ENCODE data around the gene ADGRG3. TPM values are rescaled to one million over a fixed set of nuclear protein-coding genes. Genes with fewer than 3 reads are reported as not detected.

Gene ADGRG3
- total RNA-seq, 2 experiments from 2014 or later: not detected

DNA sequence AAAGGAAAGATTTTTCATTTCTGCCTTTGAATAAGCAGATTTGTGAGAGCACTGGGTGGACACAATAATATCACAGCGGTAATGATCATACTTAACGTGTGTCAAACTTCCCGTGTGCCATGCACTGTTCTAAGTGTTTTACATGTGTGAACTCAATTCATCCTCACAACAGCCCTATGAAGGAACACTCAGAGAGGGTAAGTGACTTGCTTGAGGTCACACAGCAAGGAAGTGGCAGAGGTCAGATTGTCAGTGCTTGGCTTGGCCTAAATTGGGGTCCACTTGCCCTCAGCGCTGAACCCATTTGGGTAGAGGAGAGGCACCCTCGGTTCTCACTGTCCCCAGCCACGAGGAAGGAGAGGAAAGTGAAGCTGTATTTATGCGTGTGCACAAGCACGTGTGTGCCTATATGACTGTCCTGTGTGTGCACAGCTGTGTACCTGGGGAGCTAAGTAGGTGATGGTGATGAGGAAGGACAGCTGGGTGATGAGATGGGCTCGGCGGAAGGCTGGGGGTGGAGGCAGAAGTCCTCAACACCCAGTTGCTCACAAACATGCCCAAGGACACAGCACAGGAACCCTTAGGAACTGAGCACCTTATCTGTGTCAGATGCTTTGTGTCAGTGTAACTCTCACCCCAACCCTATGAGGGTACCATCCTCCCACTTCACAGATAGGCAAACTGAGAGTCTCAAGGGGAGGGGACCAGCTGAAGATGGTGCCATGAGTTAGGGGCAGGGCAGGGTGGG is 9.8 kb upstream of the ADGRG3 start:
- no peak overlapping the region for H3K4me3 Mint-ChIP-seq
- H3K36me3 Mint-ChIP-seq (ENCODE audit: low read depth): no peaks in the 10 kb centered on the region
- POLR2A ChIA-PET: no interaction called here
- H3K27me3 Mint-ChIP-seq: no peaks in the 10 kb centered on the region
- H3K4me1 Mint-ChIP-seq (ENCODE audit: low read depth): peaks cover 6% of the 10 kb centered on the region
- intact Hi-C loops (cut with micrococcal nuclease): no loop called here
- no peak for ATAC-seq
- no peak for DNase-seq
- TF ChIP-seq, protein P1, sequence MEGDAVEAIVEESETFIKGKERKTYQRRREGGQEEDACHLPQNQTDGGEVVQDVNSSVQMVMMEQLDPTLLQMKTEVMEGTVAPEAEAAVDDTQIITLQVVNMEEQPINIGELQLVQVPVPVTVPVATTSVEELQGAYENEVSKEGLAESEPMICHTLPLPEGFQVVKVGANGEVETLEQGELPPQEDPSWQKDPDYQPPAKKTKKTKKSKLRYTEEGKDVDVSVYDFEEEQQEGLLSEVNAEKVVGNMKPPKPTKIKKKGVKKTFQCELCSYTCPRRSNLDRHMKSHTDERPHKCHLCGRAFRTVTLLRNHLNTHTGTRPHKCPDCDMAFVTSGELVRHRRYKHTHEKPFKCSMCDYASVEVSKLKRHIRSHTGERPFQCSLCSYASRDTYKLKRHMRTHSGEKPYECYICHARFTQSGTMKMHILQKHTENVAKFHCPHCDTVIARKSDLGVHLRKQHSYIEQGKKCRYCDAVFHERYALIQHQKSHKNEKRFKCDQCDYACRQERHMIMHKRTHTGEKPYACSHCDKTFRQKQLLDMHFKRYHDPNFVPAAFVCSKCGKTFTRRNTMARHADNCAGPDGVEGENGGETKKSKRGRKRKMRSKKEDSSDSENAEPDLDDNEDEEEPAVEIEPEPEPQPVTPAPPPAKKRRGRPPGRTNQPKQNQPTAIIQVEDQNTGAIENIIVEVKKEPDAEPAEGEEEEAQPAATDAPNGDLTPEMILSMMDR (IDR thresholded peaks at IDR 0.05): no peak
- CTCF ChIA-PET: interaction anchor here (1.1 kb wide), 1 partner anchor 10 kb away, joined by 3 read pairs; no protein-coding TSS in a partner anchor
- H3K27ac Mint-ChIP-seq: no peak overlapping the region
- H3K9me3 Mint-ChIP-seq: no peaks in the 10 kb centered on the region

DNA sequence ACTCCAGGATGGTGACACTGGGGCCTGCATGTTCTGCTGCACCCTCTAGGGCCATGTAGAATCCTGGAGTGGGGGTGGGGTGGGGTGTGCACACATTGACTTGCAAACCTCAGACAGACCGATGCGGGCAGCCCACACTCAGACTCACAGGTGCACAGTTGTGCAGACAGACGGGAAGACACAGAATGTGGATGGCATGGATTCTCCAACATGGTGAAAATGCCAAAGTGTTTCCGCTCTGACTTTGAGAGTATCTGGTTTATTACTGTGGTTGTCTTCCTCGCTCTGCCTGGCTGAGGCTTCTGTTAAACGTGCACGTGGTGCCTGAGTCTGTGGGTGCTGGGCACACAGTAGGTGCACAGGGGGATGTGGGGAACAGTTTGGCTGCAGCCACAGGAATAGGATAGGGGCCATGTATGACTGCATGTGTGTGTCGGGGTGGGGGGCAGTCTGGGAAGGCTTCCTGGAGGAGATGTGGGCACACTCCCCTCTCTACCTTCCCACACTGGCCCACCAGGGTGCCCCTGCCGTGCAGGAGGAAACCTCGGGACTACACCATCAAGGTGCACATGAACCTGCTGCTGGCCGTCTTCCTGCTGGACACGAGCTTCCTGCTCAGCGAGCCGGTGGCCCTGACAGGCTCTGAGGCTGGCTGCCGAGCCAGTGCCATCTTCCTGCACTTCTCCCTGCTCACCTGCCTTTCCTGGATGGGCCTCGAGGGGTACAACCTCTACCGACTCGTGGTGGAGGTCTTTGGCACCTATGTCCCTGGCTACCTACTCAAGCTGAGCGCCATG is 9.0 kb upstream of the ADGRG3 start:
- TF ChIP-seq, protein P1 (IDR thresholded peaks at IDR 0.05): no peak
- Mint-ChIP-seq H3K36me3 (ENCODE audit: low read depth) (no peaks in the 10 kb centered on the region), H3K27ac (no peak overlapping the region), H3K4me3 (no peak overlapping the region), H3K4me1 (ENCODE audit: low read depth) (peaks cover 6% of the 10 kb centered on the region), H3K9me3 (no peaks in the 10 kb centered on the region), H3K27me3 (no peaks in the 10 kb centered on the region)
- no peak for DNase-seq
- no peak for ATAC-seq
- POLR2A ChIA-PET: no interaction called here
- CTCF ChIA-PET: no interaction called here
- intact Hi-C loops (cut with micrococcal nuclease): no loop called here

DNA sequence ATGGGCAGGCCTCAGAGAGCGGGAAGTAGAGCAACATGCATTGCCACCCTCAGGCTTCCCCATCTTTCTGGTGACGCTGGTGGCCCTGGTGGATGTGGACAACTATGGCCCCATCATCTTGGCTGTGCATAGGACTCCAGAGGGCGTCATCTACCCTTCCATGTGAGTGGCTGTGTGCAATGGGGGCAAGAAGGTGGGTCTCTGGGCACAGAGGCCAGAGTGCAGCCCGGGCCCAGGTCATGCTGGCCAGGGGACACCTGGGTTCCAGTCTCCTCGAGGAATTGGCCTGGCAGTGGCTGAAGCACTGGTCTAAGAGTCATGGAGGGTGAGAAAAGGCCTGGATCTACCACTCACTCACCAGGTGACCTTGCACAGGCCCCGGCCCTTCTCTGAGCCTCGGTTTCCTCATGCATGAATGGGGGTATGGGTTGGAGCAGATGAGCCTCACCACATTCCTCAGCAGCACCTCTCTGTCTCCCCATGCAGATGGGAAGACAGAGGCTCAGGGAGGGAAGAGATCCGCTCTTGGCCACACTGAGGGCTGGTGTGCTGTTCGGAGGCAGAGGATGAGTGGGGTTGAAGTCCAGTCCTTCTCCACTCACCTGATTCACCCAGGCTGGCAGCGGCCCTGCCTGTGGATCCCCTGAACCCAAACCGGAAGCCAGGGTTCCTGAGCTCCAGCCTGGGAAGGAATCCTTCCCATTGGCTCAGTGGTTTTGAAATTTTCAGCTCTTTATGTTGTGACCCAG is 7.2 kb upstream of the ADGRG3 start:
- no peak for DNase-seq
- CTCF ChIA-PET: no interaction called here
- no peak overlapping the region for H3K4me3 Mint-ChIP-seq
- H3K4me1 Mint-ChIP-seq (ENCODE audit: low read depth): peaks cover 6% of the 10 kb centered on the region
- TF ChIP-seq, protein P1 (IDR thresholded peaks at IDR 0.05): no peak
- H3K27ac Mint-ChIP-seq: no peak overlapping the region
- no peak for ATAC-seq
- POLR2A ChIA-PET: no interaction called here
- no peaks in the 10 kb centered on the region for H3K36me3 Mint-ChIP-seq (ENCODE audit: low read depth)
- H3K9me3 Mint-ChIP-seq: no peaks in the 10 kb centered on the region
- intact Hi-C loops (cut with micrococcal nuclease): no loop called here
- no peaks in the 10 kb centered on the region for H3K27me3 Mint-ChIP-seq

DNA sequence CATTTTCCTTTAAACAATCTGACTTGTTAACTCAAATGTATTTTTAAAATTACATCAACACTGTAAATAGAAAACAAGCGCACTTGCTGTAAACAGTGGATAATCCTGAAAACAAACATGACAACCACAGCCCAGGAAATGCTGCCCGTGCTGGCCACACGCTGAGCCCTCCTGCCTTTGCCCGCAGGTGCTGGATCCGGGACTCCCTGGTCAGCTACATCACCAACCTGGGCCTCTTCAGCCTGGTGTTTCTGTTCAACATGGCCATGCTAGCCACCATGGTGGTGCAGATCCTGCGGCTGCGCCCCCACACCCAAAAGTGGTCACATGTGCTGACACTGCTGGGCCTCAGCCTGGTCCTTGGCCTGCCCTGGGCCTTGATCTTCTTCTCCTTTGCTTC is 6.6 kb upstream of the ADGRG3 start:
- POLR2A ChIA-PET: no interaction called here
- CTCF ChIA-PET: interaction anchor here (1.3 kb wide), 1 partner anchor 85 kb away, joined by 4 read pairs; no protein-coding TSS in a partner anchor
- no peak for ATAC-seq

More for the DNA sequence above, 6.6 kb upstream of the ADGRG3 start:
- Mint-ChIP-seq H3K36me3 (ENCODE audit: low read depth) (no peaks in the 10 kb centered on the region), H3K27ac (no peak overlapping the region), H3K4me3 (no peak overlapping the region), H3K4me1 (ENCODE audit: low read depth) (peaks cover under 1% of the 10 kb centered on the region), H3K9me3 (no peaks in the 10 kb centered on the region), H3K27me3 (no peaks in the 10 kb centered on the region)
- intact Hi-C loops (cut with micrococcal nuclease): no loop called here
- TF ChIP-seq, protein P1 (IDR thresholded peaks at IDR 0.05): no peak
- no peak for DNase-seq
